ENCODE data around the gene MT1M. TPM values are rescaled to one million over a fixed set of nuclear protein-coding genes. Genes with fewer than 3 reads are reported as not detected.

Gene MT1M
- total and polyA plus RNA-seq, 9 donors, result 0.34 to 2.4 (median 0.63) TPM

- DNase-seq, result no peak
- peaks cover 9% of the 10 kb centered on the region for H3K4me1 ChIP-seq (ENCODE audit: control insufficient read depth, insufficient read depth, low read length)
- H3K4me3 ChIP-seq (ENCODE audit: low read length), result no peak overlapping the region
- H3K36me3 ChIP-seq (ENCODE audit: control insufficient read depth, insufficient read depth, low read length), result no peaks in the 10 kb centered on the region
- H3K9me3 ChIP-seq (replicated peaks; ENCODE audit: control insufficient read depth, low read depth, low read length), result no peaks in the 10 kb centered on the region
- 10% methylated on average over 30 of the region's 33 CpGs for WGBS (ENCODE audit: insufficient coverage)
- no peak overlapping the region for H3K27ac ChIP-seq (ENCODE audit: low read length)
- H3K27me3 ChIP-seq (ENCODE audit: control insufficient read depth, insufficient read depth, low read length), result peaks cover 82% of the 10 kb centered on the region
These were observed 15.4 kb downstream of the MT1M start for GRCh38 chr16:56647641-56648431.

GRCh38 chr16:56649271-56649670, 16.8 kb downstream of the MT1M start:
- no peak overlapping the region for H3K27ac ChIP-seq (ENCODE audit: low read length)
- no peaks in the 10 kb centered on the region for H3K4me1 ChIP-seq (ENCODE audit: control insufficient read depth, insufficient read depth, low read length)
- H3K4me3 ChIP-seq (ENCODE audit: low read length), result no peak overlapping the region
- WGBS (ENCODE audit: insufficient coverage), result 83% methylated on average over 2 of the region's 2 CpGs
- no peak for DNase-seq
- H3K9me3 ChIP-seq (replicated peaks; ENCODE audit: control insufficient read depth, low read depth, low read length), result no peaks in the 10 kb centered on the region
- H3K36me3 ChIP-seq (ENCODE audit: control insufficient read depth, insufficient read depth, low read length), result no peaks in the 10 kb centered on the region
- peaks cover 70% of the 10 kb centered on the region for H3K27me3 ChIP-seq (ENCODE audit: control insufficient read depth, insufficient read depth, low read length)

- no peak overlapping the region for H3K27ac ChIP-seq (ENCODE audit: low read length)
- no CpG with 5 or more reads among the region's 3 CpGs for WGBS (ENCODE audit: insufficient coverage)
- H3K4me3 ChIP-seq (ENCODE audit: low read length), result no peak overlapping the region
- peaks cover 66% of the 10 kb centered on the region for H3K27me3 ChIP-seq (ENCODE audit: control insufficient read depth, insufficient read depth, low read length)
- no peak for DNase-seq
- no peaks in the 10 kb centered on the region for H3K36me3 ChIP-seq (ENCODE audit: control insufficient read depth, insufficient read depth, low read length)
- H3K9me3 ChIP-seq (replicated peaks; ENCODE audit: control insufficient read depth, low read depth, low read length), result no peaks in the 10 kb centered on the region
- no peaks in the 10 kb centered on the region for H3K4me1 ChIP-seq (ENCODE audit: control insufficient read depth, insufficient read depth, low read length)
These were observed 17.4 kb downstream of the MT1M start for GRCh38 chr16:56649820-56650219.

GRCh38 chr16:56651586-56651985, 19.1 kb downstream of the MT1M start, which contains the start of gene MT1B:
TSS of gene MT1B (plus strand) at chr16:56651886. CDS start at chr16:56651954, 68 bp downstream.
- DNase-seq, result no peak
- H3K9me3 ChIP-seq (replicated peaks; ENCODE audit: control insufficient read depth, low read depth, low read length), result no peaks in the 10 kb centered on the region

GRCh38 chr16:56652600-56652999, 20.1 kb downstream of the MT1M start:
- no peak overlapping the region for H3K4me3 ChIP-seq (ENCODE audit: low read length)
- peaks cover 56% of the 10 kb centered on the region for H3K27me3 ChIP-seq (ENCODE audit: control insufficient read depth, insufficient read depth, low read length)
- H3K9me3 ChIP-seq (replicated peaks; ENCODE audit: control insufficient read depth, low read depth, low read length), result no peaks in the 10 kb centered on the region
- H3K4me1 ChIP-seq (ENCODE audit: control insufficient read depth, insufficient read depth, low read length), result peaks cover 6% of the 10 kb centered on the region
- 89% methylated on average over 1 of the region's 1 CpG for WGBS (ENCODE audit: insufficient coverage)
- no peaks in the 10 kb centered on the region for H3K36me3 ChIP-seq (ENCODE audit: control insufficient read depth, insufficient read depth, low read length)
- H3K27ac ChIP-seq (ENCODE audit: low read length), result no peak overlapping the region
- DNase-seq, result no peak

More at GRCh38 chr16:56651586-56651985, 19.1 kb downstream of the MT1M start, which contains the start of gene MT1B:
- no peak within 1 kb of the TSS for H3K4me3 ChIP-seq (ENCODE audit: low read length)
- no peak within 1 kb of the TSS for H3K27ac ChIP-seq (ENCODE audit: low read length)
- no peaks in the 10 kb centered on the region for H3K4me1 ChIP-seq (ENCODE audit: control insufficient read depth, insufficient read depth, low read length)
- 46% methylated on average over 5 of the region's 7 CpGs for WGBS (ENCODE audit: insufficient coverage)
- peaks cover 56% of the 10 kb centered on the region for H3K27me3 ChIP-seq (ENCODE audit: control insufficient read depth, insufficient read depth, low read length)
- H3K36me3 ChIP-seq (ENCODE audit: control insufficient read depth, insufficient read depth, low read length), result no peaks in the 10 kb centered on the region

- WGBS (ENCODE audit: insufficient coverage), result 40% methylated on average over 1 of the region's 7 CpGs
- peaks cover 56% of the 10 kb centered on the region for H3K27me3 ChIP-seq (ENCODE audit: control insufficient read depth, insufficient read depth, low read length)
- H3K36me3 ChIP-seq (ENCODE audit: control insufficient read depth, insufficient read depth, low read length), result no peaks in the 10 kb centered on the region
- H3K9me3 ChIP-seq (replicated peaks; ENCODE audit: control insufficient read depth, low read depth, low read length), result no peaks in the 10 kb centered on the region
- no peak for DNase-seq
- no peak overlapping the region for H3K4me3 ChIP-seq (ENCODE audit: low read length)
- H3K4me1 ChIP-seq (ENCODE audit: control insufficient read depth, insufficient read depth, low read length), result peaks cover 12% of the 10 kb centered on the region
- no peak overlapping the region for H3K27ac ChIP-seq (ENCODE audit: low read length)
These were observed 20.8 kb downstream of the MT1M start for GRCh38 chr16:56653218-56653617.

- Histone ChIP-seq H3K9me3 (replicated peaks; ENCODE audit: control insufficient read depth, low read depth, low read length) (no peaks in the 10 kb centered on the region), H3K36me3 (ENCODE audit: control insufficient read depth, insufficient read depth, low read length) (no peaks in the 10 kb centered on the region), H3K27ac (ENCODE audit: low read length) (no peak within 1 kb of the TSS), H3K27me3 (ENCODE audit: control insufficient read depth, insufficient read depth, low read length) (peaks cover 64% of the 10 kb centered on the region), H3K4me3 (ENCODE audit: low read length) (peak within 1 kb of the TSS; percentile 42), H3K4me1 (ENCODE audit: control insufficient read depth, insufficient read depth, low read length) (peaks cover 19% of the 10 kb centered on the region)
- DNase-seq, result peak; percentile 28
- WGBS (ENCODE audit: insufficient coverage), result under 1% methylated on average over 44 of the region's 46 CpGs
These were observed 25.3 kb downstream of the MT1M start, which contains the start of gene MT1F for GRCh38 chr16:56657555-56658326. TSS of gene MT1F (plus strand) at chr16:56657959. CDS start at chr16:56658059, 100 bp downstream.

GRCh38 chr16:56658327-56658875, 25.9 kb downstream of the MT1M start:
- peaks cover 69% of the 10 kb centered on the region for H3K27me3 ChIP-seq (ENCODE audit: control insufficient read depth, insufficient read depth, low read length)
- H3K4me3 ChIP-seq (ENCODE audit: low read length), result peak overlapping the region; percentile 42
- DNase-seq, result no peak
- no peaks in the 10 kb centered on the region for H3K36me3 ChIP-seq (ENCODE audit: control insufficient read depth, insufficient read depth, low read length)
- no peaks in the 10 kb centered on the region for H3K9me3 ChIP-seq (replicated peaks; ENCODE audit: control insufficient read depth, low read depth, low read length)
- 4% methylated on average over 7 of the region's 10 CpGs for WGBS (ENCODE audit: insufficient coverage)
- no peak overlapping the region for H3K27ac ChIP-seq (ENCODE audit: low read length)
- H3K4me1 ChIP-seq (ENCODE audit: control insufficient read depth, insufficient read depth, low read length), result peaks cover 21% of the 10 kb centered on the region

- Histone ChIP-seq H3K27me3 (ENCODE audit: control insufficient read depth, insufficient read depth, low read length) (peaks cover 88% of the 10 kb centered on the region), H3K4me3 (ENCODE audit: low read length) (no peak overlapping the region), H3K4me1 (ENCODE audit: control insufficient read depth, insufficient read depth, low read length) (peaks cover 17% of the 10 kb centered on the region), H3K27ac (ENCODE audit: low read length) (no peak overlapping the region), H3K36me3 (ENCODE audit: control insufficient read depth, insufficient read depth, low read length) (no peaks in the 10 kb centered on the region), H3K9me3 (replicated peaks; ENCODE audit: control insufficient read depth, low read depth, low read length) (no peaks in the 10 kb centered on the region)
- peak; percentile 36 for DNase-seq
- WGBS (ENCODE audit: insufficient coverage), result 10% methylated on average over 26 of the region's 48 CpGs
These were observed 30.2 kb downstream of the MT1M start for GRCh38 chr16:56662357-56663354.
